Renal cortex interstitium (tissue), 11 donors: Measurements from ENCODE around the gene SAMMSON. TPM values are rescaled to one million over a fixed set of nuclear protein-coding genes. Genes with fewer than 3 reads are reported as not detected.

Experiments used
- DNase-seq, 11 donors: peaks; one replicate each; pipeline ENCODE4 v3.0.0-alpha.2; 2013; ENCODE audit warnings: low read depth in 9 of 11, low spot score in 4 of 11; ENCODE audit errors: extremely low read depth in 1 of 11
- polyA plus RNA-seq, 3 donors: library from polyadenylated mRNA; unstranded; fragments of 120-200 nt; gene quantifications; one replicate each; pipeline ENCODE4 v1.2.1, GENCODE V29; 2013; ENCODE audit not compliant: insufficient read length in 3 of 3

Gene SAMMSON
- polyA plus RNA-seq, 3 donors: 0.09 to 0.17 TPM; not detected in 1

DNA sequence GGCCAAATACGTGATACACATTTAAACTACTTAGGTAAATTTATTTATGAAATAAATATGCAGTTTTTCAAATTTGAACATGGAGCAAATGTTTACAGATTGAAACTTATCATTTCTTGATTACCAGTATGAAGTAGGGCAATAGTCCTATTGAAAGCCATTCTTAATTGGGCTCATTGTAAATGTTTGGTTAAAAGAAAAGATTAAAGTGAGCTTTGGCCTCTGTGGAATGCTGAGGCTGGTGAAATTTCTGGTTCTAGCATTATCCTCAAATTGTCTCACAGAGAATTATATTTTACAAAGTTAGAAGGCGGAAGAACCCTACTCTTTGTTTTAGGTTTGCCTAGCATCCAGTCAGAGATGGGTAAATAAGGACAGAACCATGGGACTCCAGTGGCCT lies 73.2 kb downstream of the SAMMSON start:
- DNase-seq: no peak

DNA sequence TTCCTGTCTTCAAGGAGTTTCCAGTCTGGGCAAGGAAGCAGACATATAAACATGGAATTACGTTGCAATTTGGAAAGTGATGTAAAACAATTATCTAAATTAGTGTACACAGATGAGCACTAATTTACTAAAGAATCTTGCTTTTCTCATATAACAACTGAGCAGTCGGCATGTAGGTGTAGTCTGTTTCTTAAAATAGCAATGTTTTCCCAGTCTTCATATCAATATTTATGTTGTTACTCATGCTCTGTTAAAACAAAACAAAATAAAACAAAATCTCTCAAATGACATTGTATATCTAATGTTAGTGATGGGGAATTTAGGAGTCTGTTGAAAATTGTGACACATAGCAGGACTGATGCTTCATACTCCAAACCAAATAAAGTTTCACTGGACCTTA lies 75.6 kb downstream of the SAMMSON start:
- no peak for DNase-seq

DNA sequence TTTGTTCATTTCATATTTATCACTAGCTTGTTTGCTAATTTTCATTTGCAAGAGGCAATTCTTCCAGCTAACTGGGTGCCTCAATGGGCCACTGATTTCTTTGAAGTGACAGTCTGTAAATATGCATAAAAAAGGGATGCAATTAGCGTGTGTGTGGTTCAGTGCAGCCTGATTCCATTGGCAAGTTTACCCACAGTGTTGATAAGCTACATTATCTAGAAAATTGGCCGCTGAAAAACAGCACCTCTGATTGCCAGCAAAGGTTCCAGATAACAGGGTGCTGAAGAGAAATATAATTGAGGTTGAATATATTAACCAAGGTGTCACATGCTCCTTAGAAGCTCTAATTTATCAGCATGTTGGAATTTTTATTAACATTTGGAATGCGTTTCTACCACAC lies 76.9 kb downstream of the SAMMSON start:
- DNase-seq: no peak

DNA sequence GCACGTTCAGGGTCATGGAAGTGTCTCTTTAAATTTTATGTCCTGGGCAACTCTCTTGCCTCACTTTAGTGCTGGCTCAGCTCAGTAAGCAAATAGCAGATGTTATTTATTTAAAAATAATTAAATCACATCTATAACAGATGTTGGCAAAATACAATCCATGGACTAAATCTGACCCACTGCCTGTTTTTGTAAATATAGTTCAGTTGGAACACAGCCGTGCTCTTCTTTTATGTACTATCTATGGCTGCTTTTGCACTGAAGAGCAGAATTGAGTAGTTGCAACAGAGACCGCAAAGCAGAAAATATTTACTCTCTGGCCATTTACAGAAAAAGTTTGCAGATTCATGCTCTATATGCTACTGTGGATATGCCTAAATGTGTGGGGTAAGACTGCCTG lies 79.2 kb downstream of the SAMMSON start:
- no peak for DNase-seq

DNA sequence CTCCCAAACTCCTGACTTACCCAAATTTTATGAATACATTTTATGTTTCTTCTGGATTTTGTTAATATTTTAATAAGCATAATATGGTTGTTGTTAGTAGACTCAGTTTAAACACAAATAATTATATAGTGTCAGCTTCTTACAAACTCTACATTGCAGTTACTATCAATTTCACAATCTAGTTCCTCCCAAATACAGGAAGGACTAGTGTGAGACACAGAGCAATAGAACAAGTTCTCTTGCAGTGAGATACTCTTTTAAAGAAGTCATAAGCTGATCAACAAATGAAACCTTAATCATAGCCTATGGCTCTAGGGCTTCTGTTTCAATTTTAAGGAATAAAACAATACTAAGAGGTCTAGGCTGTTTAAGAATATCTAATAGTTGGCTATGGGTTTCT lies 86.1 kb downstream of the SAMMSON start:
- DNase-seq: no peak

DNA sequence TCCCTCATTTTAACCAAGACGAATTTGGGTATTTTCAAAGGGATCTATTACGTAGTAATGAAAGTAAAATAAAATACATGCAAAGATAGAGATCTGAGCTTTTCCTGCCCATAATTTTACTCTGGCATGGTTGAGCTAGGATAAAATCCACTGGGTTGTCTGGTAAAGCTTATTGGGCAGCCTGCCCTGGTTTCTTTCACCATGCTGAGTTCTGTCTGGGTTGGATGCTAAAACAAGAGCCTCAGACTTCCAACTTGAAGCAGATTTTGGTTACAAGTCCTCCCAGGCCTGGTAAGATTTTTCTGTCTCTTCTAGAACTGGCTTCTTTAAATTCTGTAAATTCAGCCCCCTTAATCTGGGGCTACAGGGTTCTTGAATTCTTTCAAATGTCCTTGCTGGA lies 86.8 kb downstream of the SAMMSON start:
- no peak for DNase-seq

DNA sequence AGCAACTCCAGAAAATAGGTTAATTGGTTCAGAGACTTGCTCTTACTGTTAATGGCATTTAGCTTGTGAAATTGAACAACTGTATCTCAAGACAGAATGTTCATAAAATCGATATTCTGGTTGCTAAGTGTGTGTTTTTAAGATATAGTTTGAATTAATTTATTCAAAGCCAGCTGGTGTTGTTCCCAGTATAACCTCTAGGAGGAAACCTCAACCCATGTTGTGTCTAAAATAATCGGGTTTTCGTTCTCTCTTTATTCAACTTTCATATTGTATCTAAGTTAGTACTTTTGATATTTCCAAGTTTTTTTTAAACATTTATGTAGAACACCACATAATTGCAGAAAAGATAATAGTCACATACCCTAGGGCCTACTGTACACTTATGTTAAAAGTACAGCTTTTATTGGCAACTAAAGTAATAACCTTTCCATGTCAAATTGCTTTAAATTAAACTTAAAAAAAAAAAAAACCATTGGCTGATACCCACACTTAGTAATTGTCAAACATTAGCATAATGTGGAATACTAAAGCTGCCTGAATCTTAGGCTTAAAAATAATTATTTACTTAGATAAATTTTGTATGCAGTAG lies 90.9 kb downstream of the SAMMSON start:
- no peak for DNase-seq

DNA sequence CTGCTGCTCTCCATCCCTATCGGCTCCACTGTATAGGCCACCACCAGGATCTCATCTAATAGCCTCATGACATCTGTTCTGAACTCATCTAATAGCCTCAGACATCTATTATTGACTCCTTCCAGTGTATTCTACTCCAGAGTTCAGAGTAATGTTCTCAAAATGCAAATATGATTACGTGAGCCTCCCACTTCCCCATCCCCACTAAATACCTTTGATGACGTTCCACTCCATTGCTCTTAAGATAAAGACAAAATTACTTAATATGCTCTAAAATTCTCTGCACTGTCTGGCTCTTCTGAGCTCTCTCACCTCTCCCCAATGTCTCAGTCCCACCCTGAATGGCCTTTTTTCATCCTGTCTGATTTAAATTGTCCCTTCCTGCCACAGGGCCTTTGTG lies 94.7 kb downstream of the SAMMSON start:
- DNase-seq: no peak

DNA sequence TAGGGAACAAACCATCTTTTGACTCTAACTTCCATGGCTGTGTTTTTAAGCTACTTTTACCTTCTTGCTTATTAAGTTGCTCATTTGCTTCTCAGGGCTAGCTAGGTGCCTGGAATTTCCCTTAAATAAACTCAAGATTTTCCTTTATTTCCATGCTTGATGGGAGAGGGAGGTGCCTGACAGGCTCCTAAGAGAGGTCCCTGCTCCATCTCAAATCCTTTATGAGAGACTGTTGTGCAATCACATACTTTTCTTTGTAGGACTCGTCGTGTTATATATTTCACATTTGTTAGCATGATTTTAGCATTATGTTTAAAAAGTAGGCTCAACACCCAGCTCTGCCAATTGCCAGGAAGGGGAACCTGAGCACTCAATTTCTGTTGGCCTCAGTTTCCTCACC lies 95.7 kb downstream of the SAMMSON start:
- no peak for DNase-seq

DNA sequence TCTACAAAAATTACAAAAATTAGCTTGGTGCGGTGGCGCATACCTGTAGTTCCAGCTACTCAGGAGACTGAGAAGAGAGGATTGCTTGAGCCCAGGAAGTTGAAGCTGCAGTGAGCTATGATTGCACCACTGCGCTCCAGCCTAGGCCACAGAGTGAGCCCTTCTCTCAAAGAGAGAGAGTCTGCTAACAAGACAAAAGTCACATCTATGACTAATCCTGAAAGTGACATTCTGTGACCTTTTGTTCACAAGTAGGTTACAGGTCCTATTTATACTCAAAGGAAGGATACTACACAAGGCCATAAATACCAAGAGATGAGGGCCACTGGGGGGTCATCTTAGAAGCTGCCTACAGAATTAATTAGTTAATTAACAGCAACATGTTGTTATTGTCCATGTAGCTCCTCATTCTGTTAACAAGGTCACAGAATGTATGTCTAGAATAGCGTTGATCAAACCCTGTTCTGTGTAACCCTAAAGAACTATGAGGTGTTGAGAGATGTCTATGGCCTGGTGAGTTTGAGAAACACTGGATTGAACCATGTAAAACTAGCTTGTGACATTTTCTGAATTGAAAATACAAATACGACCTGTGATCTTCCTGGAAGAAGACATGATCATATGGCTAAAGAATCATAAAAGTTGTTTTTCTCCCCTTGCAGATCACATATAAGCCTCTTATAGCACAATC lies 97.0 kb downstream of the SAMMSON start:
- no peak for DNase-seq

DNA sequence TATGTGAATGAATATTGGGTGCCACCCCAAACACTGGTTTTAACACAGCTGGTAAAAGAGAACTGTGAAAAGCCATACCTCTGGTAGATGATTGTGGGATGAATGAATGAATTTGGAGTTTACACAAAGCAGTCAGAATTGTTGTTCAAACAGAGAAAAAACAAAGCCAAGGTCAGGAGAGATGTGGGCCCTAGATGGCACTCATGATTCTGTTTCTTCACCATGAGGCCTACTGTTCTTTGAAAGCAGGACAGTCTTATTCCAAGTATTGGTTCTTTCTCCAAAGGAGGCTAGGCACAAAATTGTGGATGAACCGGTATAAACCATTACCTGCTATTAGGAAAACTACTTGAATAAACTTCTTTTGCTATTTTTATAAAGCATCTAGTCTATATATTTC lies 97.6 kb downstream of the SAMMSON start:
- no peak for DNase-seq

DNA sequence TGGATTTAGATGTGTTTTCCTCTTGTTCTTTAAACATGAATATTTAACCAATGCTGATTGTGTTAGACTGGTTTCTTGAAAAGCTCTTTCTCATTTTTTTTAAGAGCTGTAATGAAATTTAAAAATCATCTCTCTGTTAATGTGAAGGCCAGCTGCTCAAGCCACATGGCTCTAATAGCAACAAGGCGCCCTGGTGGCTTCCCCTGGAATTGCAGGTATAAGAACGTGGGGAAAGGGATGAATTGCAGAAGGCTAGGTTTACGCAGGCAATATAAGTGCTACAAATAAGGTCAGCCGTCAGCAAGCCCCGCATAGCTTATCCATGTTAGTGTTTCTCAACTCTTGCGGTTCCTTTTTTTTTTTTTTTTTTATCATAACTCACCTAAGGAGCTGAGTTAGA lies 108.5 kb downstream of the SAMMSON start:
- DNase-seq: no peak

DNA sequence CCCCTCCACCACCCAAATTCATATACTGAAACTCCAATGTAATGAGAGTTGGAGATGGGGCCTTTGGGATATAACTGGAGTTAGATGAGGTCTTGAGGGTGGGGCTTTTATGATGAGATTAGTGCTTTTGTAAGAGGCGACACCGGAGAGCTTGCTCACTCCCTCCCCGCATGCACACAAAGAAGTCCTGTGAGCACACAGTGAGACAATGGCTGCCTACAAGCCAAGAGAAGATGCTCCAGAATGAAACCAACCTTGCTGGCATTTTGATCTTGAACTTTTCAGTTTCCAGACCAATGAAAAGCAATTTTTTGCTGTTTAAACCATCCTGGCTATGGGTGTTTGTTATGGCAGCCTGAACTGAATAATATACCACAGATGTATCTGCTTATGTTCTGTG lies 109.0 kb downstream of the SAMMSON start:
- no peak for DNase-seq

DNA sequence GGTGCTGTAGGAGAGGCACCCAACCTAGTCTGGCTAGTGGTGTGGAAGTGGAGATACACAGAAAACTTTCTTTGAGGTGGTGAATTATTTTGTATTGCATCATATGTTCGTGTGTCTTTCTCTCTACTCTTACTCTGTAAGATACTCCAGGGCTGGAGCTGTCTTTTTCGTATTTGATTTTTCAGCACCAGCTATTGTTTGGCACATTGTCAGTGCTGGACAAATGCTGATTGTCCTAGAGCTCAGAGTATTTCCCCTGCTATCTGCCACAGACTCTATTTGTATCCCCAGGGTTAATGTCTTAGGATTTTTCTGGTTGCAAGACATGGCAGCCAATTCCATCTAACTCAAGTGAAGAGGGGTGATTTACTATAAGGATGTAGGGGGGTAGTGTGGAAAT lies 110.5 kb downstream of the SAMMSON start:
- no peak for DNase-seq

DNA sequence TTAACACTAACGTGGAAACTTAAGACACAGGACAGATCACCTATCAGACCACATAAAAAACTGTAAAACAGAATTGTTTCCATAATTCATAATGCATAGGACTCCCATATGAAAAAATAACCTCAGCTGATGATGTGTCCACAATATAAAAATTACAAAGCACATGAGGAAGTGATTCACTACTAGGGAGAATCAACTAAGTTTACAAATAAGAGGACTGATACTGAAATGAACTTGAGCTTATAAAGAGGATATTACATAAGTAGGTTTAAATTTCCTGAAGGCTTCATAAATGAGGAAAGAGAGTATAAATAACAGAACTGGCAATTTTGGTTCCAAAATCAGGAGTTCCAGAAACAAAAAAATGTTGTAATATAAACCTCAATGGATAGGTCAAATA lies 111.9 kb downstream of the SAMMSON start:
- DNase-seq: no peak

DNA sequence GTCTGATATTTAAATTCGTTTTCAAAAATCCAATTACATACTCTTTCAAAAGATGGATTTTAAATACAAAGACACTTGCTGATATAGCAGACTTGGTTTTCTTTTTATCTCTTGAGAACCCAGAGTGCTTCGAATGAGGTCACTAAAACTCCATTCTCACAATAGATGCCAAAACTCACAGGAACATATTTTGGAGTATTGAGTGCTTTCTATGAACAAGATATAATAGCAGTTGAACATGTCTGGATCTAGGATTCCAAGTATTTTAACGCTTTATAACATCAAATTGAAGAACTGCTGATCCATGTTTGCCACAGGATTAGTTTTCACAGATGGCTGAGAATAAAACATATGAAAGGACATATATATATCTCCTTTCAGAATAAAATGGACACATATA lies 113.2 kb downstream of the SAMMSON start:
- no peak for DNase-seq

DNA sequence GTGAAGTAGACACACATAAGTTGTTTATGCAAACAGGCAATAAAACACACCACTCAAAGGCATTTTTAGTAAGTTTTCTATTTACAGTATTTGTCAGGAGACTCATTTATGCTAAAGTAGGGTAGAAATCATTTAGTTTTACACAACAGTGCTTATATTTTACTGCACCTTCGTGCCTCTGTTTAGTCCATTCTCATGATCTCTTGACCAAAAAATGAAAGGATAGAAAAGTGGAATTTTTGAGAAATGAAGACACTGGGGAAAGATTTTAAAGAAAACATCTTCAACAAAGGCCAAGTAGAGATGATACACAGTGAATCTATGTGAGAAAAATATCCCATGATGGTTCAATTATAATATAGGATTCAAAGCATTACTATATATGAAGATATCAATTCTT lies 114.9 kb downstream of the SAMMSON start:
- no peak for DNase-seq

DNA sequence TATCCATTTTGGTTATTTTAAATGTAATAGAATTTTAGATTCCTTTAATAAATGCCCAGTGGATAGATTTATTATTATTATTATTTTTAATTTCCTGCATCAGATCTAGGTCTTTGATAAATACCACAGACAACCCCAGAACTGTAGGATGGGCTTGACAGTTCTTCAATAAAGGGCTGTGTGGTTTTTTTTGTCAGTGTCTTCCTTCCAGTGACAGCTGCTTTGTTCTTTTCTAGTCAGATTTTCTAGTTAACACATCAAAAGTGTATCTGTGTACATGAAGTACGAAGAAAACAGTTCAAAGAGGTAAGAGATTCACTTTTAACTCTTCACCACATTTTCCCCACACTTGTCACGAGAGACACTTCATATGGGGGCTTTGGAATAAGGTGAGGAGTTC lies 120.3 kb downstream of the SAMMSON start:
- no peak for DNase-seq
